ENCODE measurements around the gene KCTD19. TPM values are rescaled to one million over a fixed set of nuclear protein-coding genes. Genes with fewer than 3 reads are reported as not detected.
A peak's percentile ranks its signal among the peaks of the same experiment; 100 is the strongest.
"Not testable (repeated sequence)": the region's sequence is repeated elsewhere in the genome, so short reads cannot be mapped to it uniquely, and the experiment has no call there.

The KCTD19 gene
- 0.06 TPM in 1 of 2 replicates, not detected in the other for polyA plus RNA-seq (2011; rRNA removed)
- polyA minus RNA-seq (2011; rRNA and poly(A)+ RNA removed) = 0.05 TPM in 1 of 2 replicates, not detected in the other

- POLR2A ChIA-PET = interaction anchor here (0.7 kb wide), 1 partner anchor 29 kb away, joined by 3 read pairs; no protein-coding TSS in a partner anchor
- CTCF ChIA-PET = interaction anchor here (0.7 to 2.8 kb wide), 12 partner anchors 12 to 153 kb away, joined by 3 to 12 read pairs (median 4); no protein-coding TSS in a partner anchor
- TF ChIP-seq CTCF (IDR thresholded peaks at IDR 0.05; ENCODE audit: insufficient read depth, low read depth, low read length) = peak; percentile 57
- H3K4me3 ChIP-seq (ENCODE audit: low read depth, low read length) = peak within 1 kb of the TSS; percentile 48
- DNase-seq (ENCODE audit: low read depth) = no peak
- peaks cover 9% of the 10 kb centered on the region for H3K27me3 ChIP-seq (ENCODE audit: control insufficient read depth, insufficient read depth, low read length)
- H3K36me3 ChIP-seq (ENCODE audit: control insufficient read depth, insufficient read depth, low read length) = no peaks in the 10 kb centered on the region
These were observed at the start of gene KCTD19, which contains the start of gene LRRC36 for GRCh38 chr16:67326472-67327309. Gene KCTD19 (minus strand): TSS chr16:67326741. CDS start chr16:67326707, 34 bp downstream. Gene LRRC36 (plus strand): TSS chr16:67326815. CDS start chr16:67326863, 48 bp downstream.

- CTCF ChIA-PET = interaction anchor here (0.7 to 2.6 kb wide), 2 partner anchors 49 to 90 kb away, joined by 3 to 7 read pairs; no protein-coding TSS in a partner anchor
- DNase-seq (ENCODE audit: low read depth); H3K27me3 ChIP-seq (ENCODE audit: control insufficient read depth, insufficient read depth, low read length); POLR2A ChIA-PET; H3K4me3 ChIP-seq (ENCODE audit: low read depth, low read length); H3K36me3 ChIP-seq (ENCODE audit: control insufficient read depth, insufficient read depth, low read length): not testable (repeated sequence)
These were observed 49.5 kb upstream of the KCTD19 start for GRCh38 chr16:67376012-67376411.

DNA sequence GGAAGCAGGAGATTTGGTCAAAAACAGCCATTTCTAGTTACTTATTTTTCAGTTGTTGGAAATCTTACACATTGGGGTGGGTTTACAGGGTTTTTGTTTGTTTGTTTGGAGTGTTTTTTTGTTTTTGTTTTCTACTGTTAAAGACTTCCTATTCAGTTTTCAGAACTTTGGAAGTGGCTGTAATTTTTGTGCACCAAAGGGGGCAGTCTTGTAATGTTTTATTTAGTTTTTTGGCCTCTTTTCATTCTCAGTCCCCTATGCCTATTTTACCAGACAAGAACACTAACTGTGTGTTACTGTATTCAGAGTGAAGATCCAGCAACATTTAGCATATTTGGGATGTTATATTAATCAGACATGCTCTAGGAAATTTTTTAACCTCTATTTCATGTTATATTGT lies 46.1 kb upstream of the KCTD19 start:
- H3K36me3 ChIP-seq (ENCODE audit: control insufficient read depth, insufficient read depth, low read length) = no peaks in the 10 kb centered on the region
- TF ChIP-seq CTCF (IDR thresholded peaks at IDR 0.05; ENCODE audit: insufficient read depth, low read depth, low read length) = peak; percentile 51; the same call in 1 of the 2 replicates
- H3K4me3 ChIP-seq (ENCODE audit: low read depth, low read length) = no peak overlapping the region
- H3K27me3 ChIP-seq (ENCODE audit: control insufficient read depth, insufficient read depth, low read length) = peaks cover 6% of the 10 kb centered on the region
- CTCF ChIA-PET = interaction anchor here (0.6 to 3.2 kb wide), 16 partner anchors 13 to 131 kb away, joined by 3 to 13 read pairs (median 5); partner anchors contain the start of gene TPPP3
- DNase-seq (ENCODE audit: low read depth) = no peak
- POLR2A ChIA-PET = interaction anchor here (0.7 kb wide), 1 partner anchor 20 kb away, joined by 4 read pairs; the partner anchor contains the start of gene TPPP3

- no peak overlapping the region for H3K4me3 ChIP-seq (ENCODE audit: low read depth, low read length)
- ChIA-PET POLR2A (no interaction called here), CTCF (no interaction called here)
- H3K27me3 ChIP-seq (ENCODE audit: control insufficient read depth, insufficient read depth, low read length) = peaks cover 6% of the 10 kb centered on the region
- DNase-seq (ENCODE audit: low read depth) = no peak
- H3K36me3 ChIP-seq (ENCODE audit: control insufficient read depth, insufficient read depth, low read length) = no peaks in the 10 kb centered on the region
- no peak for TF ChIP-seq CTCF (IDR thresholded peaks at IDR 0.05; ENCODE audit: insufficient read depth, low read depth, low read length)
These were observed 44.1 kb upstream of the KCTD19 start for GRCh38 chr16:67370661-67371060.

GRCh38 chr16:67364600-67365235 lies 38.2 kb upstream of the KCTD19 start:
- CTCF ChIA-PET = interaction anchor here (0.7 to 1.2 kb wide), 2 partner anchors 35 to 129 kb away, joined by 3 to 4 read pairs; no protein-coding TSS in a partner anchor
- DNase-seq (ENCODE audit: low read depth) = no peak
- H3K27me3 ChIP-seq (ENCODE audit: control insufficient read depth, insufficient read depth, low read length) = peaks cover 14% of the 10 kb centered on the region
- no peak for TF ChIP-seq CTCF (IDR thresholded peaks at IDR 0.05; ENCODE audit: insufficient read depth, low read depth, low read length)
- POLR2A ChIA-PET = no interaction called here
- H3K36me3 ChIP-seq (ENCODE audit: control insufficient read depth, insufficient read depth, low read length) = no peaks in the 10 kb centered on the region
- H3K4me3 ChIP-seq (ENCODE audit: low read depth, low read length) = no peak overlapping the region
